ENCODE data around the gene MED19.
"Not testable (repeated sequence)": the region's sequence is repeated elsewhere in the genome, so short reads cannot be mapped to it uniquely, and the experiment has no call there.

- TF ChIP-seq POLR2A (IDR thresholded peaks at IDR 0.05; ENCODE audit: low read depth); CTCF (IDR thresholded peaks at IDR 0.05); POLR2AphosphoS5 (IDR thresholded peaks at IDR 0.05): not testable (repeated sequence)
Observed at GRCh38 chr11:57690474-57690873, 21.5 kb downstream of the MED19 start.

All from esophagus muscularis mucosa (tissue), 3 donors.